Panc1 (cell line): ENCODE measurements around the gene SLC30A1.

ENCODE experiments used
- POLR2AphosphoS5 ChIP-seq: IDR thresholded peaks from 2 replicates; pipeline ENCODE4 v1.6.1; 2012; ENCODE audit warnings: mild to moderate bottlenecking, low read depth, low read length, moderate library complexity
- REST ChIP-seq, 2 experiments: IDR thresholded peaks; 2 replicates each; pipeline ENCODE4 v1.6.1; 2011 to 2012; ENCODE audit warnings: low read depth in 2 of 2, control low read depth in 1 of 2, low read length in 1 of 2, mild to moderate bottlenecking in 1 of 2, moderate library complexity in 1 of 2; ENCODE audit not compliant: insufficient read depth in 1 of 2
- TF ChIP-seq, protein P1 (sequence below): fragments of 450-650 bp; IDR thresholded peaks from 2 replicates; pipeline ENCODE4 v1.5.1; 2017; ENCODE audit warnings: mild to moderate bottlenecking

DNA sequence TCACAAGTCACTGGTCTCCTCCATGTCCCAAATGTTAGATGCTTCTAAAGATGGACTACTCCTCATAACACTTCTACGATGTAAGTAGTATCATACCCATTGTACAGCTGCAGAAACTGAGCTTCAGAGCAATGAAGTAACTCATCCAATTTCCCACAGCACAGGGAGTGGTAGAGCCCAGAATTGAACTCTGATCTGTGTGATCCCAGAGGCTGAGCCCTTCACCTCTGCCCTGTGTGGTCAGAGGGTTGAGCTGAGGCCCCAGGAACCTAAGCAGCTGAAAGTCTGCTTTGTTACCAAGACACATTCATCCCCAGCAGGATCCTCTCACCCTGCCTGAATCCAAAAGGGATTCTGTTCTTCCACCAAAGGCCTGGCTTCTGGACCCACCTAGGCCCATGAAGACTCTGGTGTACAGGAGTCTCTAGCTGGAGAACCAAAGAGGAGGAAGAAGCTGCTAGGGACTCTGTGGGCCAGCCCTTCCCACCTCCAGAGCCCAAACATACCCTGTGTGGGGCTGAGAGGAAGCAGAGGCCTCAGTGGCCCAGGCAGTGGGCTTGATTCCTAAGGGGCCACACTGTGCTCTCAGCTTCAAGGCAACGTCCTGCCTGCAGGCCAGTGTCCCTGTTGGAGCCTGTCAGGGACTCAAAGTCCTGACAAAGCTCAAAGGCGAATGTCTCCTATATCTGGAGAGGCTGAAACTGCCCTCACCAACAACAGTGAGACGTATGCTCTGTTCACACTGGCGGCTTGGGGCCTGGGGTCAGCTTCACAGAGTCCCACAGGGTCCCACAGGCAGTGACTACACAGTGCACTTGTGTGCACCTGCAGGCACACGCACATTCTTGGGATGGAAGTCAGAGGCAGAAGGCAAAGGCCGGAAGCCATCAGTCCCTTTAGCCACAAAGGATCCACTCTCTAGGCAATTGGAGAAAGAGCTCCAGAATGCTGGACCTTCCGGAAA is 40.4 kb upstream of the SLC30A1 start:
- TF ChIP-seq REST (IDR thresholded peaks at IDR 0.05; ENCODE audit: insufficient read depth in 1 of 2, low read depth in 2 of 2, low read length in 1 of 2) (no peak), POLR2AphosphoS5 (no peak)
- TF ChIP-seq, protein P1, sequence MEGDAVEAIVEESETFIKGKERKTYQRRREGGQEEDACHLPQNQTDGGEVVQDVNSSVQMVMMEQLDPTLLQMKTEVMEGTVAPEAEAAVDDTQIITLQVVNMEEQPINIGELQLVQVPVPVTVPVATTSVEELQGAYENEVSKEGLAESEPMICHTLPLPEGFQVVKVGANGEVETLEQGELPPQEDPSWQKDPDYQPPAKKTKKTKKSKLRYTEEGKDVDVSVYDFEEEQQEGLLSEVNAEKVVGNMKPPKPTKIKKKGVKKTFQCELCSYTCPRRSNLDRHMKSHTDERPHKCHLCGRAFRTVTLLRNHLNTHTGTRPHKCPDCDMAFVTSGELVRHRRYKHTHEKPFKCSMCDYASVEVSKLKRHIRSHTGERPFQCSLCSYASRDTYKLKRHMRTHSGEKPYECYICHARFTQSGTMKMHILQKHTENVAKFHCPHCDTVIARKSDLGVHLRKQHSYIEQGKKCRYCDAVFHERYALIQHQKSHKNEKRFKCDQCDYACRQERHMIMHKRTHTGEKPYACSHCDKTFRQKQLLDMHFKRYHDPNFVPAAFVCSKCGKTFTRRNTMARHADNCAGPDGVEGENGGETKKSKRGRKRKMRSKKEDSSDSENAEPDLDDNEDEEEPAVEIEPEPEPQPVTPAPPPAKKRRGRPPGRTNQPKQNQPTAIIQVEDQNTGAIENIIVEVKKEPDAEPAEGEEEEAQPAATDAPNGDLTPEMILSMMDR, result no peak
